Activated B cell treated with CpG ODN at 0.5 μM for 24 hours (primary cell): ENCODE data around the gene BCAS3. TPM values are rescaled to one million over a fixed set of nuclear protein-coding genes. Genes with fewer than 3 reads are reported as not detected.

ENCODE experiments used
- ATAC-seq: fragments of 200-7000 bp; cut with Tn5 transposase; one replicate; pipeline ENCODE4 v1.10.0; 2021; ENCODE audit warnings: low read depth, mild to moderate bottlenecking, moderate library complexity
- CTCF ChIA-PET: fragments of 350-600 bp; sonication (Branson Sonifier 250); formaldehyde crosslinking; loops from one replicate; lab custom pipeline; 2021; ENCODE audit warnings: antibody characterized with exemption; lab: Charles Lee
- POLR2A ChIA-PET: fragments of 350-600 bp; sonication (Branson Sonifier 250); formaldehyde crosslinking; loops from one replicate; lab custom pipeline; 2021; ENCODE audit warnings: antibody characterized with exemption; lab: Charles Lee
- DNase-seq: peaks from one replicate; pipeline ENCODE4 v3.0.0; 2022
- H3K27ac Mint-ChIP-seq: one replicate; pipeline ENCODE4 v1.8.0; 2020; ENCODE audit warnings: mixed read lengths
- H3K27me3 Mint-ChIP-seq: one replicate; pipeline ENCODE4 v1.8.0; 2021; ENCODE audit warnings: mixed read lengths
- H3K36me3 Mint-ChIP-seq: one replicate; pipeline ENCODE4 v1.8.0; 2021; ENCODE audit warnings: low read depth, mixed read lengths
- H3K4me1 Mint-ChIP-seq: one replicate; pipeline ENCODE4 v1.8.0; 2021; ENCODE audit warnings: mixed read lengths
- H3K4me3 Mint-ChIP-seq: one replicate; pipeline ENCODE4 v1.8.0; 2020; ENCODE audit warnings: mild to moderate bottlenecking, mixed read lengths
- H3K9me3 Mint-ChIP-seq: one replicate; pipeline ENCODE4 v1.8.0; 2020; ENCODE audit warnings: mixed read lengths
- CTCF ChIP-seq: fragments of 200-600 bp; IDR thresholded peaks from one replicate; pipeline ENCODE4 v1.8.0; 2022; ENCODE audit warnings: antibody characterized with exemption, mild to moderate bottlenecking
- intact Hi-C: fragments of 100-400 bp; cut with micrococcal nuclease; formaldehyde crosslinking; loops from one replicate; pipeline ENCODE4 v1.15.1; 2024
- total RNA-seq: library from RNA; stranded (reverse); gene quantifications from 2 replicates; pipeline ENCODE4 v1.2.3, GENCODE V29; 2022

Gene BCAS3
- total RNA-seq, 1 donor from 2014 or later = 37.5 TPM

- Mint-ChIP-seq H3K27ac (no peak overlapping the region), H3K4me1 (no peaks in the 10 kb centered on the region)
- CTCF ChIA-PET = no interaction called here
Measured at GRCh38 chr17:61209525-61209924, 531.9 kb downstream of the BCAS3 start.

GRCh38 chr17:61211236-61211635, 533.6 kb downstream of the BCAS3 start:
- POLR2A ChIA-PET = no interaction called here
- no peaks in the 10 kb centered on the region for H3K9me3 Mint-ChIP-seq
- no peaks in the 10 kb centered on the region for H3K27me3 Mint-ChIP-seq
- no peaks in the 10 kb centered on the region for H3K4me1 Mint-ChIP-seq
- no peak for ATAC-seq
- no peak for DNase-seq
- CTCF ChIA-PET = no interaction called here
- no peak overlapping the region for H3K27ac Mint-ChIP-seq
- H3K36me3 Mint-ChIP-seq = no peaks in the 10 kb centered on the region
- no peak for TF ChIP-seq CTCF
- intact Hi-C loops = no loop called here
- H3K4me3 Mint-ChIP-seq = no peak overlapping the region

More at GRCh38 chr17:61209525-61209924, 531.9 kb downstream of the BCAS3 start:
- H3K36me3 Mint-ChIP-seq = no peaks in the 10 kb centered on the region
- TF ChIP-seq CTCF = no peak
- H3K27me3 Mint-ChIP-seq = no peaks in the 10 kb centered on the region
- POLR2A ChIA-PET = no interaction called here
- intact Hi-C loops = no loop called here
- no peaks in the 10 kb centered on the region for H3K9me3 Mint-ChIP-seq
- DNase-seq (no peak), ATAC-seq (no peak)
- H3K4me3 Mint-ChIP-seq = no peak overlapping the region

GRCh38 chr17:61212655-61213054, 535.0 kb downstream of the BCAS3 start:
- H3K27ac Mint-ChIP-seq = no peak overlapping the region
- ATAC-seq (no peak), DNase-seq (no peak)
- intact Hi-C loops = no loop called here
- TF ChIP-seq CTCF = no peak
- no peaks in the 10 kb centered on the region for H3K9me3 Mint-ChIP-seq
- ChIA-PET CTCF (no interaction called here), POLR2A (no interaction called here)
- no peaks in the 10 kb centered on the region for H3K36me3 Mint-ChIP-seq
- no peaks in the 10 kb centered on the region for H3K4me1 Mint-ChIP-seq
- H3K4me3 Mint-ChIP-seq = no peak overlapping the region
- H3K27me3 Mint-ChIP-seq = no peaks in the 10 kb centered on the region

GRCh38 chr17:61214753-61215152, 537.1 kb downstream of the BCAS3 start:
- Mint-ChIP-seq H3K27me3 (no peaks in the 10 kb centered on the region), H3K36me3 (no peaks in the 10 kb centered on the region), H3K9me3 (no peaks in the 10 kb centered on the region), H3K4me1 (no peaks in the 10 kb centered on the region), H3K4me3 (no peak overlapping the region), H3K27ac (no peak overlapping the region)
- ATAC-seq (no peak), DNase-seq (no peak)
- intact Hi-C loops = no loop called here
- TF ChIP-seq CTCF = no peak
- POLR2A ChIA-PET = no interaction called here
- CTCF ChIA-PET = no interaction called here

- H3K36me3 Mint-ChIP-seq = no peaks in the 10 kb centered on the region
- POLR2A ChIA-PET = no interaction called here
- H3K4me1 Mint-ChIP-seq = peaks cover 2% of the 10 kb centered on the region
- no peak overlapping the region for H3K27ac Mint-ChIP-seq
- CTCF ChIA-PET = no interaction called here
- ATAC-seq (no peak), DNase-seq (no peak)
- no peak for TF ChIP-seq CTCF
- H3K27me3 Mint-ChIP-seq = no peaks in the 10 kb centered on the region
- H3K4me3 Mint-ChIP-seq = no peak overlapping the region
- H3K9me3 Mint-ChIP-seq = no peaks in the 10 kb centered on the region
- intact Hi-C loops = no loop called here
Measured at GRCh38 chr17:61216066-61216465, 538.4 kb downstream of the BCAS3 start.
